T-cell (primary cell): ENCODE measurements around the gene CLCNKB. TPM values are rescaled to one million over a fixed set of nuclear protein-coding genes. Genes with fewer than 3 reads are reported as not detected.

Experiments
- ATAC-seq, 4 experiments: fragments of 200-7000 bp in 3 of 4; fragments of 150-1000 bp in 1 of 4; cut with Tn5 transposase; replicated peaks in 1 of 4; 1 replicate in 3 of 4; 2 replicates in 1 of 4; pipeline ENCODE4 v1.10.0; 2021; ENCODE audit warnings: moderate library complexity in 3 of 4, mild to moderate bottlenecking in 2 of 4, moderate number of reproducible peaks in 1 of 4
- CTCF ChIA-PET, 2 donors: fragments of 300-600 bp; sonication (Branson Sonifier 250); formaldehyde crosslinking; loops; one replicate each; lab custom pipeline; 2022; ENCODE audit warnings: antibody characterized with exemption in 2 of 2; lab: Charles Lee
- POLR2A ChIA-PET, 2 donors: fragments of 300-600 bp; sonication (Branson Sonifier 250); formaldehyde crosslinking; loops; one replicate each; lab custom pipeline; 2022; ENCODE audit warnings: antibody characterized with exemption in 2 of 2; lab: Charles Lee
- DNase-seq, 35 experiments: peaks; one replicate each; pipeline versions ENCODE4 v3.0.0 to v3.0.0-alpha.2; 2013 to 2023
- H3K27ac ChIP-seq: one replicate; pipeline ENCODE4 v1.5.1; 2013; ENCODE audit warnings: low read length
- H3K27me3 ChIP-seq, 2 experiments: replicated peaks in 1 of 2; 1 replicate in 1 of 2; 2 replicates in 1 of 2; pipeline versions ENCODE4 v1.6.1 to v1.7.0; 2013; ENCODE audit warnings: low read length in 1 of 2, mixed read lengths in 1 of 2; ENCODE audit not compliant: control insufficient read depth in 2 of 2, insufficient read depth in 2 of 2; ENCODE audit errors: extremely low read depth in 1 of 2
- H3K36me3 ChIP-seq, 2 donors: 1 replicate in 1 of 2; 2 replicates in 1 of 2; pipeline versions ENCODE4 v1.6.1 to v1.7.0; 2013; ENCODE audit warnings: low read length in 1 of 2; ENCODE audit not compliant: control insufficient read depth in 2 of 2, insufficient read depth in 1 of 2; ENCODE audit errors: extremely low read depth in 1 of 2
- H3K4me1 ChIP-seq, 2 experiments: 1 replicate in 1 of 2; 2 replicates in 1 of 2; pipeline versions ENCODE4 v1.6.1 to v1.7.0; 2013; ENCODE audit warnings: low read length in 2 of 2, mixed read lengths in 1 of 2; ENCODE audit not compliant: insufficient read depth in 2 of 2, control insufficient read depth in 1 of 2; ENCODE audit errors: extremely low read depth in 1 of 2
- H3K4me3 ChIP-seq, 2 donors: 1 replicate in 1 of 2; 2 replicates in 1 of 2; pipeline versions ENCODE4 v1.5.1 to v1.7.0; 2013; ENCODE audit warnings: mild to moderate bottlenecking in 2 of 2, low read length in 1 of 2, moderate library complexity in 1 of 2; ENCODE audit not compliant: control insufficient read depth in 1 of 2; ENCODE audit errors: extremely low read depth in 1 of 2
- H3K9me3 ChIP-seq: 2 replicates; pipeline ENCODE4 v1.7.0; 2013
- H3K27ac Mint-ChIP-seq, 2 donors: one replicate each; pipeline ENCODE4 v1.8.0; 2020 to 2021; ENCODE audit warnings: mild to moderate bottlenecking in 2 of 2, mixed read lengths in 2 of 2
- H3K27me3 Mint-ChIP-seq, 2 donors: one replicate each; pipeline ENCODE4 v1.8.0; 2021 to 2022; ENCODE audit warnings: mixed read lengths in 2 of 2
- H3K36me3 Mint-ChIP-seq: one replicate; pipeline ENCODE4 v1.8.0; 2021; ENCODE audit warnings: mixed read lengths
- H3K4me1 Mint-ChIP-seq, 3 donors: one replicate each; pipeline ENCODE4 v1.8.0; 2020 to 2022; ENCODE audit warnings: mixed read lengths in 3 of 3, mild to moderate bottlenecking in 1 of 3
- H3K4me3 Mint-ChIP-seq, 3 donors: one replicate each; pipeline ENCODE4 v1.8.0; 2020 to 2022; ENCODE audit warnings: mild to moderate bottlenecking in 3 of 3, mixed read lengths in 3 of 3, moderate library complexity in 3 of 3
- H3K9me3 Mint-ChIP-seq, 3 donors: one replicate each; pipeline ENCODE4 v1.8.0; 2020 to 2022; ENCODE audit warnings: mixed read lengths in 3 of 3
- WGBS: methylation state at CpG from one replicate; pipeline ENCODE4 v1.1.5; 2013; ENCODE audit warnings: missing lambda C conversion rate; ENCODE audit not compliant: insufficient coverage; 5-methylcytosine and 5-hydroxymethylcytosine counted together
- total RNA-seq, 35 experiments: library from RNA in 6 of 35; stranded (reverse) in 6 of 35; fragments of 120-200 nt in 1 of 35; gene quantifications; one replicate each; pipeline versions ENCODE4 v1.2.1 to v1.2.4 and lab custom pipeline; 2013 to 2026

CLCNKB gene
- total RNA-seq, 5 donors from 2014 or later (not counting 1 experiment from before 2014, with no cell fraction given), result not detected

DNA sequence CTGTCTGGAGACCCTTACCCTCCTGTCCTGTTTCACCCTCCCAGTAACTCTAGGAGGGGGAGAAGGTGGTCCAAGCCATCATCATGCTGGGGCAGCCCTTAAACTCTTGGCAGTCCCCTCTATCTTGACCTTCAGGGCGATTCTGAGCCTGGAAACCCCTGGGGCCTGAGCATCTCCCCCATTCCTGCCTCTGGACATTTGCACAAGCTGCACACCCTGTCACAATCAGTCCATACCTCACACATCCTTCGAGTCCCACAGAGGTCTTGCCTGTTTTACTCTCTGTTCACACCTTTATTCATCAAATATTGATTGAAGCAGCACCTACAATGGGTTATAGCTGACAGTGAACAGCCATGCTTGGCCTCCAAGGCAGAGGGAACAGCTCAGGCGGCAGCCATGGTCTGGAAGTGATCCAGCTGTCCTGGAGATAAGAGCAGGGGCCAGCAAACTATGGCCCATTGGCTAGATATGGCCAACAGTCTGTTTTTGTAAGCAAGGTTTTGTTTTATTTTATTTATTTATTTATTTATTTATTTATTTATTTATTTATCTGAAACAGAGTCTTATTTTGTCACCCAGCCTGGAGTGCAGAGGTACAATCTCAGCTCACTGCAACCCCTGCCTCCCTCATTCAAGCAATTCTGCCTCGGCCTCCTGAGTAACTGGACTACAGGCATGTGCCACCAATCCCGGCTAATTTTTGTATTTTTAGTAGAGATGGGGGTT is 37.0 kb downstream of the CLCNKB start:
- CTCF ChIA-PET, result interaction anchor here (0.5 to 2.6 kb wide), 3 partner anchors 106 to 161 kb away, joined by 4 to 44 read pairs (median 5); no protein-coding TSS in a partner anchor

DNA sequence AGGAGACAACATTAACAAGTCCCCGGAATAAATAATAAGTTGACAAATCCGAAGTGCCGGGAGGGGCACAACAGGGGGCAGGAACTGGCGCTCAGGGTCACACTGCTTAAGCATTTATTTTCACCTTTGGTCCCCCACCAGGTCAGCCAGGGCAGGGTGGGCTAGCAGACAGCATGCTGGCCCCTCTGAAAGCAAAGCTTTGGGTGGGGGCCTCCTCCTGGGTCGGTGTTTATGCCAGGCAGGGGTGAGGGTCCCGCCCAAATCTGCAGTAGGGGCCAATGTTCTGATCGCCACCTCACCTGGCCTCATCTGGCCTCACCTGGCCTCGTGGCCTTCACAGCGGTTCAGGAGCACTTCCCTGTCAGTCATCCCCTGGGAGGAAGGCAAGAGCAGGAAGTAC is 38.1 kb downstream of the CLCNKB start:
- POLR2A ChIA-PET, result no interaction called here
- WGBS, result 86% methylated on average over 9 of the region's 9 CpGs

More for the DNA sequence above, 37.0 kb downstream of the CLCNKB start:
- no peak overlapping the region for H3K27ac ChIP-seq
- Mint-ChIP-seq H3K36me3 (no peaks in the 10 kb centered on the region), H3K4me3 (no peak overlapping the region), H3K4me1 (peaks cover 6 to 10% (median 6%) of the 10 kb centered on the region in 3 donors), H3K9me3 (no peaks in the 10 kb centered on the region), H3K27ac (no peak overlapping the region), H3K27me3 (peaks cover 0 to 4% of the 10 kb centered on the region in 2 donors)
- 73% methylated on average over 3 of the region's 5 CpGs for WGBS
- no peak overlapping the region for H3K4me3 ChIP-seq
- no peaks in the 10 kb centered on the region for H3K9me3 ChIP-seq
- no peaks in the 10 kb centered on the region for H3K36me3 ChIP-seq
- peaks cover 0 to 35% of the 10 kb centered on the region in 2 experiments for H3K27me3 ChIP-seq
- POLR2A ChIA-PET, result interaction anchor here in 1 of 2 donors (0.8 kb wide), 1 partner anchor 270 kb away, joined by 3 read pairs; no protein-coding TSS in a partner anchor
- peaks cover 2 to 24% of the 10 kb centered on the region in 2 experiments for H3K4me1 ChIP-seq
- DNase-seq (no peak), ATAC-seq (no peak)

GRCh38 chr1:16082283-16083038 is 38.9 kb downstream of the CLCNKB start:
- peaks cover 0 to 22% of the 10 kb centered on the region in 2 experiments for H3K27me3 ChIP-seq
- H3K9me3 Mint-ChIP-seq, result no peaks in the 10 kb centered on the region
- ATAC-seq, result peak in 3 of 4 experiments; percentile 21 to 39 (median 24)
- peaks cover 6 to 9% (median 6%) of the 10 kb centered on the region in 3 donors for H3K4me1 Mint-ChIP-seq
- H3K4me1 ChIP-seq, result peaks cover 2 to 24% of the 10 kb centered on the region in 2 experiments
- 60% methylated on average over 4 of the region's 9 CpGs for WGBS
- no peak overlapping the region for H3K4me3 Mint-ChIP-seq
- ChIA-PET POLR2A (no interaction called here), CTCF (interaction anchor here (0.6 to 2.0 kb wide), 5 partner anchors 54 to 165 kb away, joined by 3 to 14 read pairs (median 4); no protein-coding TSS in a partner anchor)
- peaks cover 0 to 1% of the 10 kb centered on the region in 2 donors for H3K27me3 Mint-ChIP-seq
- no peaks in the 10 kb centered on the region for H3K36me3 Mint-ChIP-seq
- no peaks in the 10 kb centered on the region for H3K36me3 ChIP-seq
- H3K4me3 ChIP-seq, result no peak overlapping the region
- H3K27ac Mint-ChIP-seq, result no peak overlapping the region
- DNase-seq, result peak in 30 of 35 experiments; percentile 15 to 72 (median 47)
- no peak overlapping the region for H3K27ac ChIP-seq
- H3K9me3 ChIP-seq, result no peaks in the 10 kb centered on the region

More for the DNA sequence above, 38.1 kb downstream of the CLCNKB start:
- Mint-ChIP-seq H3K27me3 (peaks cover 0 to 1% of the 10 kb centered on the region in 2 donors), H3K27ac (no peak overlapping the region), H3K9me3 (no peaks in the 10 kb centered on the region), H3K4me1 (peaks cover 6 to 10% (median 6%) of the 10 kb centered on the region in 3 donors), H3K36me3 (no peaks in the 10 kb centered on the region), H3K4me3 (no peak overlapping the region)
- CTCF ChIA-PET, result interaction anchor here (1.0 to 2.0 kb wide), 3 partner anchors 105 to 166 kb away, joined by 3 to 14 read pairs (median 3); no protein-coding TSS in a partner anchor
- Histone ChIP-seq H3K9me3 (no peaks in the 10 kb centered on the region), H3K27ac (no peak overlapping the region), H3K4me3 (no peak overlapping the region), H3K36me3 (no peaks in the 10 kb centered on the region), H3K27me3 (peaks cover 0 to 25% of the 10 kb centered on the region in 2 experiments), H3K4me1 (peaks cover 2 to 24% of the 10 kb centered on the region in 2 experiments)
- DNase-seq, result no peak
- ATAC-seq, result no peak

GRCh38 chr1:16083486-16083885 is 39.9 kb downstream of the CLCNKB start:
- CTCF ChIA-PET, result interaction anchor here (0.8 to 2.0 kb wide), 3 partner anchors 103 to 289 kb away, joined by 3 to 14 read pairs (median 4); no protein-coding TSS in a partner anchor
- Mint-ChIP-seq H3K27me3 (peaks cover 0 to 1% of the 10 kb centered on the region in 2 donors), H3K36me3 (no peaks in the 10 kb centered on the region)

GRCh38 chr1:16085522-16085921 is 41.9 kb downstream of the CLCNKB start:
- no peaks in the 10 kb centered on the region for H3K9me3 ChIP-seq
- Mint-ChIP-seq H3K27me3 (peaks cover 0 to 1% of the 10 kb centered on the region in 2 donors), H3K9me3 (no peaks in the 10 kb centered on the region), H3K27ac (no peak overlapping the region), H3K4me3 (no peak overlapping the region), H3K36me3 (no peaks in the 10 kb centered on the region), H3K4me1 (no peaks in the 10 kb centered on the region)
- ChIA-PET POLR2A (no interaction called here), CTCF (no interaction called here)
- no peak for ATAC-seq
- H3K36me3 ChIP-seq, result no peaks in the 10 kb centered on the region
- DNase-seq, result no peak
- WGBS, result 83% methylated on average over 2 of the region's 6 CpGs
- H3K27me3 ChIP-seq, result peaks cover 0 to 24% of the 10 kb centered on the region in 2 experiments
- no peak overlapping the region for H3K27ac ChIP-seq
- H3K4me3 ChIP-seq, result no peak overlapping the region
- H3K4me1 ChIP-seq, result peaks cover 0 to 3% of the 10 kb centered on the region in 2 experiments

More at GRCh38 chr1:16083486-16083885, 39.9 kb downstream of the CLCNKB start:
- no peak overlapping the region for H3K4me3 Mint-ChIP-seq
- H3K9me3 ChIP-seq, result no peaks in the 10 kb centered on the region
- ATAC-seq, result no peak
- H3K4me1 ChIP-seq, result peaks cover 2 to 16% of the 10 kb centered on the region in 2 experiments
- WGBS, result 100% methylated on average over 2 of the region's 5 CpGs
- no peak overlapping the region for H3K27ac Mint-ChIP-seq
- no peak overlapping the region for H3K4me3 ChIP-seq
- H3K27ac ChIP-seq, result no peak overlapping the region
- peaks cover 0 to 22% of the 10 kb centered on the region in 2 experiments for H3K27me3 ChIP-seq
- no peaks in the 10 kb centered on the region for H3K36me3 ChIP-seq
- no peaks in the 10 kb centered on the region for H3K9me3 Mint-ChIP-seq
- H3K4me1 Mint-ChIP-seq, result peaks cover 6% of the 10 kb centered on the region in 3 donors
- POLR2A ChIA-PET, result no interaction called here
- DNase-seq, result no peak

- POLR2A ChIA-PET, result no interaction called here
- Mint-ChIP-seq H3K9me3 (no peaks in the 10 kb centered on the region), H3K27me3 (peaks cover 0 to 1% of the 10 kb centered on the region in 2 donors), H3K4me1 (no peaks in the 10 kb centered on the region), H3K27ac (no peak overlapping the region), H3K4me3 (no peak overlapping the region), H3K36me3 (no peaks in the 10 kb centered on the region)
- peaks cover 0 to 25% of the 10 kb centered on the region in 2 experiments for H3K27me3 ChIP-seq
- H3K27ac ChIP-seq, result no peak overlapping the region
- no peaks in the 10 kb centered on the region for H3K36me3 ChIP-seq
- H3K4me1 ChIP-seq, result no peaks in the 10 kb centered on the region
- H3K9me3 ChIP-seq, result no peaks in the 10 kb centered on the region
- ATAC-seq (no peak), DNase-seq (no peak)
- CTCF ChIA-PET, result no interaction called here
- WGBS, result 88% methylated on average over 3 of the region's 7 CpGs
- no peak overlapping the region for H3K4me3 ChIP-seq
These were observed 44.2 kb downstream of the CLCNKB start for GRCh38 chr1:16087733-16088132.
